SK-N-MC (cell line): Measurements from ENCODE around the gene KRTAP12-4.

Experiments
- EZH2 ChIP-seq: fragments of 200-600 bp; sonication (generic); IDR thresholded peaks from one replicate; pipeline ENCODE4 v1.6.1; 2017; ENCODE audit warnings: antibody characterized with exemption
- POLR2AphosphoS5 ChIP-seq: IDR thresholded peaks from 2 replicates; pipeline ENCODE4 v1.6.1; 2012; ENCODE audit warnings: mild to moderate bottlenecking, low read depth, low read length, borderline replicate concordance

- TF ChIP-seq POLR2AphosphoS5 (no peak), EZH2 (no peak)
Measured at GRCh38 chr21:44618909-44619308, 35.5 kb downstream of the KRTAP12-4 start.
